Activated T-cell treated with anti-CD3 and anti-CD28 coated beads for 1 hour (primary cell): ENCODE measurements around the gene ADAD2.
"Not testable (repeated sequence)": the region's sequence is repeated elsewhere in the genome, so short reads cannot be mapped to it uniquely, and the experiment has no call there.

Source experiments
- DNase-seq: peaks from one replicate; pipeline ENCODE4 v3.0.0-alpha.2; 2020; ENCODE audit warnings: low read depth

Gene ADAD2

DNA sequence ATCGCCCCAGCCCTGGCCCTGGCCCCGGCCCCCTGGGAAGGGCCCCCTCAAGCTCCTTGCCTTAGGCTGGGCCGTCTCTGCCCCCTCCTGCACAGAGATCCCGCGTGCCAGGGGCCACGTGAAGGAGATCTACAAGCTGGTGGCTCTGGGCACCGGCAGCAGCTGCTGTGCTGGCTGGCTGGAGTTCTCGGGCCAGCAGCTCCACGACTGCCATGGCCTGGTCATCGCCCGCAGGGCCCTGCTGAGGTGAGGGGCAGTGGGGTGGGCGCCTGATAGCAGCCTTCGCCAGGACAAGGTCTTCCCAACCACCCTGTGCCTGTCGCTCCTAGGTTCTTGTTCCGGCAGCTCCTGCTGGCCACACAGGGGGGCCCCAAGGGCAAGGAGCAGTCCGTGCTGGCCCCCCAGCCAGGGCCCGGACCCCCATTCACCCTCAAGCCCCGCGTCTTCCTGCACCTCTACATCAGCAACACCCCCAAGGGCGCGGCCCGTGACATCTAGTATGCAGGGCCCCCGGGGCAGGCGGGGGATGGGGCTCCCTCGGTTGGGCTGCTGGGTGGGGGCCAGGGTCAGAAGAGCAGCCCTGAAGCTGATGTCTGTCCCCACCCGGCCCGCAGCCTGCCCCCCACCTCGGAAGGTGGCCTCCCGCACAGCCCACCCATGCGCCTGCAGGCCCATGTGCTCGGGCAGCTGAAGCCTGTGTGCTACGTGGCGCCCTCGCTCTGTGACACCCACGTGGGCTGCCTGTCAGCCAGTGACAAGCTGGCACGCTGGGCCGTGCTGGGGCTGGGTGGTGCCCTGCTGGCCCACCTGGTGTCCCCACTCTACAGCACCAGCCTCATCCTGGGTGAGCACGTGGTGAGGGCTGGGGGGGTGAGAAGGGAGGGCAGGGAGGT is 4.5 kb downstream of the ADAD2 start:
- no peak for DNase-seq

DNA sequence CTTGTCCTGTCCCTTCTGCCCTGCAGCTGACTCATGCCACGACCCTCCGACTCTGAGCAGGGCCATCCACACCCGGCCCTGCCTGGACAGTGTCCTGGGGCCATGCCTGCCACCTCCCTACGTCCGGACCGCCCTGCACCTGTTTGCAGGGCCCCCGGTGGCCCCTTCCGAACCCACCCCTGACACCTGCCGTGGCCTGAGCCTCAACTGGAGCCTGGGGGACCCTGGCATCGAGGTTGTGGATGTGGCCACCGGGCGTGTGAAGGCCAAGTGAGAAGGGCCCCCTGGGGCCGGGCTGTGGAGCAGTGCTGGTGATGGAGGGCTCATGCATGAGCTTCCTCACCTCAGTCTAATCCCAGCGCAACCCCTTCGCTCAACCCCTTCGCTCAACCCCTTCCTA is 5.1 kb downstream of the ADAD2 start:
- DNase-seq, result no peak

DNA sequence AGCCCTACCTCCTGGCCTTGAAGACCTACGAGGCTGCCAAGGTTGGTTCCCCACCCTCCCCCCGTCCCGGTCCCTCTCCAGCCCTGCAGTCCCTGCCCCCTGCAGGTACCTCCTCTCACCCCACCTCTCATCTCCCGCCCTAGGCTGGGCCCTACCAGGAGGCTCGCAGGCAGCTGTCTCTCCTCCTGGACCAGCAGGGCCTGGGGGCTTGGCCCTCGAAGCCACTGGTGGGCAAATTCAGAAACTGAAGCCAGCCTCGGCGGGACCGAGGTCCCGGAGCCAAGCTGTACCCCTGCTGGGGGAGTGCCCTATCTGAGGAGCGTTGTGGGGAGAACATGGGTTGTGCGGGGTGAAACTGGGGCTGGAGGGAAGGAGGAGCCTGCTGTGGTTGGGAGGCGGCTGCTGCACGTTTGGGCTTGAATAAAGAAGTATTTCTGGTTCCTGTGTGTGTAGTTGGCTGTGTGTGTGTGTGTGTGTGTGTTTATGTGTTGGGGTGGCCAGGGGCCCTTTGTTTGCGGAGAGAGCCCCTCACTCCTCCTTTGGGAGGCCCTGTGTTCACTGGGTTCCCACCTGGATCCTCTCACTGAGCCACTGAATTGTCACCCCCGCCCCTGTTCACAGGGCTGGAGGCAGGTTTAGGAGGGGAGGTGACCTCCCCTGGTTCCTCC is 5.9 kb downstream of the ADAD2 start:
- no peak for DNase-seq

DNA sequence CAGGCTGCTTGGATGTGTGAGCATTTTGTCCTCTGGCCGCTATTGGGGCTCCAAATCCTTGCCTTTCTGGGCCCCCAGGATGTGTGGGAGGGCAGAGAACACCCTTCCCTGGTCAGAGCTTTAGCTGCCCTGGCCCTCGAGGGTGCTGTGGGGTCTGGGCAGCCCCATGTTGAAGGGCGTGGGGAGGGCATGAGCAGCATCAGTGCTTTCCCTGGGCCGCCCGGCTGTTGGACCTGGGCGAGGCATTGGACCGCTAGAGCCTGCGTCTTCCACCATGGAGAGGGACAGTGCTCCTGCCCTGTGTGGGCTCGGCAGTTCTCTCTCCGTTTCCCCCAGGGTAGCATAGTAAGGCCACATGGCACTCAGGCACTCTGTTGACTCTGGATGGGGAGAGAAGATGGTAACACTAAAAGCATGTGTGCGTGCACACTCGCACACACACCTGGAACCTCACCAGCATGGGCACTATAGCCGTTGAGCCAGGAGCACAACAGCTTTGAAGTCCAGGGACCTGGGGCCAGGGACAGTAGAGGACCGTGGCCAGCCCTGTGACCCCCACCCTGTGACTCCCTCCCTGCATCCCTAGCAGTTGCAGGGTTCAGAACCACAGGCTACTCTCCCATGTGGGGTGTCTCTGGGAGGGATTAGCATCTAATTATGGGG is 6.6 kb downstream of the ADAD2 start:
- DNase-seq, result no peak

DNA sequence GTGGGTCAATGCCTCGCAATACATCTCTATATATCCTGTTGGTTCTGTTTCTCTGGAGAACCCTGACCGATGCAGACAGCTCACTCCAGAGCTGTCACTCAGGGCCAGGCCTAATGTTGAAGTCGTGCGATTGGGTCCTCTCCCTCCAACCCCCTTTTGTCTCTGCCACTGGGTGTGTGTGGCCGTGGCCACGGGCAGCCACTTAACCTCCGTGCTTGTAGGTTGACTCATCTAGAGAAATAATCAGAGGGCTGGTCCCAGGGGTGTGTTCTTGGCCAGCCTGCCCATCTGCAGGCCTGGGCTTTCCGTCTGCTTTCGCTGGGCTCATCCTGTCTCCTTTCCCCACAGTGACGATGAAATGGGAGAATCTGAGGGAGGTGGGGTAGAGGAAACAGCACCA is 7.4 kb downstream of the ADAD2 start:
- no peak for DNase-seq

DNA sequence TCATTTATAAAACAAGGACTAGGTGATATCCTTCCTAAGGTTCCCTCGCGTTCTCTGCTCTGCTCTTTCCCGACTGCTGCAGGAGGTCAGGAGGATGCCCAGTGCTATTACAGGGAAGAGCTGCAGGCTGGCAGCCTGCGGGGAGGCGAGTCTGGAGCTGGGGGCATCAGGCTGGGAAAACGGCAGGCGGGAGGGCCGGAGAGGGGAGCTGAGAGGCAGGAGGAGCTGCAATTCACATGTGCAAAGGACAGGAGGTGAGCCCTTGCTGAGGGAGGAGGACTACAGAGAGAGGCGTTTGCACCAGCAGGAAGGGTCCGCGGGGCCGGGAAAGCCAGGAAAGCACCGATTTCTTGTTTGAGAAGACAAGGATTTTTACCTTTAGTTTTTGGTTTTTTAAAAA is 8.1 kb downstream of the ADAD2 start:
- no peak for DNase-seq

DNA sequence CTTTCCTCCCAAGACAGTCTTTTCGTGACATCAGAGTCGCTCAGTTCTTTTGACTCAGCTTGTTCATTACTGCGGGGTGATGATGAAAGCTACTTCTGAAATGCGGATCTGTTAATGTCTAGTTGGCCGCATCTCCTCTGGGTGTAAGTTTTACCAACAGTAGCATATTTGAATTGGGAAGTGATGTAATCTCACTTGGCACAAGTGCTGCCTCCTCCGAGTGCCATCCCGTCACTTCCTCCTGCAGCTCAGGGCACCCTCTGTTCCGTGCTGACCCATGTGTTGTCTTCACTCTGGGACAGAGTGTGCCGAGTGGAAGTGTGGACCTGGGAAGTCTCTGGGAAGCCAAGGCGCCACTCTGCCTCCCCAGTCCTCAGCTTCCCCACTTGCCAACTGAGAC is 8.9 kb downstream of the ADAD2 start:
- DNase-seq, result no peak

DNA sequence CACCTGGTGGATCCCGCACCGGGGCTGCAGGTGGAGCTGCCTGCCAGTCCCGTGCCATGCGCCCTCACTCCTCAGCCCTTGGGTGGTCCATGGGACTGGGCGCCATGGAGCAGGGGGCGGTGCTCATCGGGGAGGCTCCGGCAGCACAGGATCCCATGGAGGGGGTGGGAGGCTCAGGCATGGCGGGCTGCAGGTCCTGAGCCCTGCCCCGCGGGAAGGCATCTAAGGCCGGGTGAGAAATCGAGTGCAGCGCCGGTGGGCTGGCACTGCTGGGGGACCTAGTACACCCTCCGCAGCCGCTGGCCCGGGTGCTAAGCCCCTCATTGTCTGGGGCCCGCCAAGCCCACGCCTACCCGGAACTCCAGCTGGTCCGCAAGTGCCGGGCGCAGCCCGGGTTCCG is 13.6 kb downstream of the ADAD2 start:
- not testable (repeated sequence) for DNase-seq

DNA sequence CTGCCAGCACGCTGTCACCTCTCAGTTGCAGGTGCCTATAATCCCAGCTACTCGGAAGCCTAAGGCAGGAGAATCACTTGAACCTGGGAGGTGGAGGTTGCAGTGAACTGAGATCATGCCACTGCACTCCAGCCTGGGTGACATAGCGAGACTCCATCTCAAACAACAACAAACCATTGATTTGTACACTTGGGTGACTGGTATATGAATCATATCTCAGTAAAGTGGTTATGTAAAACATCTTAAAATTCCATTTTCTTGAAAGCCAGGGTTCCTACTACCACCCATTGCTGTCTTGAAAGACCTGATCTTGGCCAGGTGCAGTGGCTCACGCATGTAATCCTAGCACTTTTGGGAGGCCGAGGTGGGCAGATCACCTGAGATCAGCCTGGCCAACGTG is 14.2 kb downstream of the ADAD2 start:
- DNase-seq, result not testable (repeated sequence)

DNA sequence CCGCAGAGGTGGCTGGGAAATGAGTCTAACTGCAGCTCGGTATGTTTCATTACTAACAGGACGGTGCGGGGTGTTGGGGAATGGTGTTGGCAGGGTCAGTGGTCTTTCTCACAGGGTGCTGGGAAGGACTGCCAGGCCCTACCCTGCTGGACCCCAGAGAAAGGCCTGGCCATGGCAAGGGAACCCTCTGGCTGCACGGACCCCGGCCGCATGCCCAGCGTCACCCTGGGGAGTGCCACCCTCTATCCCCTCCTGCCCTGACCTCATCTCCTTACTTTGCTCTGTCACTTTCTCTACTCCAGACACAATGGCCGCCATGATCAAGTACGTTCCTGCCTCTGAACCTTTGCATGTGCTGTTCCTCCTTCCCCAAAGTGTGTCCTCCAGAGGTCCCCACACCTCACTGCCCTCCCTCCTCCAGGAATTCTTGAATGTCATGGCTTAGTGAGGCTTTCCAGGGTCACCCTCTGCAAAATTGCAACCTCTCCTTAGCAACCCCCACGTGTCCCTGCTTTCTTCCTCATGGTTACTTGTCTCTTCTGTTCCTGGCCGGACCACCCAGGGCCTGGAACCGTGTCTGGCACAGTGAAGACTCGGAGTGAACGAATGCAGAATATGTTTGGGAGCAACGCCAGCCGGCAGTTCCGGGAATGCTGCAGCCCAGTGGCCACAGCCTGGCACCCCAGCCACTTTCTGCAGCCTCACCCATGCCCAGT is 15.2 kb downstream of the ADAD2 start:
- no peak for DNase-seq

DNA sequence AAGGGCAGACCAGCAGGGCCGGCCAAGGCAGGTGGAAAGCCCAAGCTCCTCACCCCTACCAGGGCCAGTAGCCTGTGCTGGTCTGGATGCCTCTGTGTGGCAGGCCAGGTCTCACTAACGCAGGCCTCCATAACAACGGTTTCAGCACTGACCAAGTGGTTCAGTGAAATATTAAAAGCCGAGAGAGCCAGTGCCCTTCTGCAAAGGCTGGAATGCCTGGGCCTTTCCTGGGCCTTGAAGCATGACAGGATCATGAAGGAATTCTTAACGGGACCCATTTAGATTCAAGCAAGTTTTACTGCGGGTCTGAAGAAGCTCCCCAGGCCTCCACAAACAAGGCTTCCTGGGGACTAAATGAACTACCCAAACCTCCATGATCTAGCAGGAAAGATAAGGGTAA is 16.3 kb downstream of the ADAD2 start:
- no peak for DNase-seq

DNA sequence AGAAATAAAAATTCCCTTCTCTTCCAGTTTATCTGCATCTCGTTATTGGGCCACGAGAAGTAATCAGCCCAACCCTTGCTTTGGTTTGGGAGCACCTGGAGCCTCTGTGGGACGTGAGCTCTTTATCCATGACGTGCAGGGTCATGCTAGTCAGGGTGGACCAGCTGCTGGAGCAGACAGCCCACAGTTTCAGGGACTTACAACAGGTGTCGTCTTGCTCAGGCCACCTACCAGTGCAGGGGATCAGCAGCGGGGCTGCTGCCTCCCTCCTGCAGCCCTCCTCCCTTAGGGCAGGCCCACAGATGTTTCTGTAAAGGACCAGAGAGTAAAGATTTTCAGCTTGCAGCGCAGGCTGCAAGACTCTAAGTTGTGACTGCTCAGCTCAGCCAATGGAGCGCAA is 16.9 kb downstream of the ADAD2 start:
- no peak for DNase-seq

DNA sequence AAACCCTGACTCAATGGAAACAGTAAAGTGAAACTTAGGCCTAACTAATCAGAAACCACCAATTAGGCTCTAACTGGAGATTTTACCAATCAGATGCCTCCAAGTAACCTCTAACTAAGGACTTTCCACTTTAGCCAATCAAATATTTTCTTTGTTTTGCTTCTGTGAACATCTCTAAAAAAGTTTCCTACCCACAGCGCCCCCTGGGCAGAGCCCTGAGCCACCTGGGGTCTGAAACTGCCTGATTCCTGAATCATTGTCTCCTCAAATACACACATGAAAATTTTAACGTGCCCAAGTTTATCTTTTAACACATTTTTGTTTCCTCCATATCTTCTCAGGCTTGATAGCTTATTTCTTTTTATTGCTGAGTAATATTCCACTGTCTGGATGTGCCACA is 19.0 kb downstream of the ADAD2 start:
- DNase-seq, result no peak

DNA sequence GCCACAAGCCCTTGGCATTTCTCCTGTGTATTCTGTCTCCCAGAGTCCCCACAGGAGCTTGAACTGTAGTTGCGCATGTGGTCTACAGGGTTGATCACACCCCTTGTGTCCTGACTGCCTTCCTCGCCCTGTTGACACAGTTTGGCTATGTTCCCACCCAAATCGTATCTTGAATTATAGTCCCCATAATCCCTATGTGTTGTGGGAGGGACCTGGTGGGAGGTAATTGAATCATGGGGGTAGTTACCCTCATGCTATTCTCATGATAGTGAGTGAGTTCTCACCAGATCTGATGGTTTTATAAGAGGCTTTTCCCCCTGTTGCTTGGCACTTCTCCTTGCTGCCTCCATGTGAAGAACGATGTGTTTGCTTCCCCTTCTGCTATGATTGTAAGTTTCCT is 21.2 kb downstream of the ADAD2 start:
- no peak for DNase-seq

DNA sequence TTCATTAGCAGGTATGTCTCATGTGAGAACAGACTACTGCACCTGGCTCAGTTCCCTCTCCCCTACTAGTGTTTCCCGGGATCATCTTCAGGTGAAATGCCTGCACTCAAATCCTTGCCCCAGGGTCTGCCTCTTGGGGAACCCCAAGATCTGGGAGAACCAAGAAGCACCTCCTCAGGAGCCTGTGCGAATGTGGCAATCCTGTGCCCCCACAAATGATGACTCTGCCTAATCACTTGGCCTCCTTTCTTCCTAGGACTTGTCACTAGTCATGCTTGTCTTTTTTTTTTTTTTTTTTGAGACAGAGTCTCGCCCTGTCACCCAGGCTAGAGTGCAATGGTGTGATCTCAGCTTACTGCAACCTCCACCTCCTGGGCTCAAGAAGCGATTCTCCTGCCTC is 21.7 kb downstream of the ADAD2 start:
- DNase-seq, result no peak

DNA sequence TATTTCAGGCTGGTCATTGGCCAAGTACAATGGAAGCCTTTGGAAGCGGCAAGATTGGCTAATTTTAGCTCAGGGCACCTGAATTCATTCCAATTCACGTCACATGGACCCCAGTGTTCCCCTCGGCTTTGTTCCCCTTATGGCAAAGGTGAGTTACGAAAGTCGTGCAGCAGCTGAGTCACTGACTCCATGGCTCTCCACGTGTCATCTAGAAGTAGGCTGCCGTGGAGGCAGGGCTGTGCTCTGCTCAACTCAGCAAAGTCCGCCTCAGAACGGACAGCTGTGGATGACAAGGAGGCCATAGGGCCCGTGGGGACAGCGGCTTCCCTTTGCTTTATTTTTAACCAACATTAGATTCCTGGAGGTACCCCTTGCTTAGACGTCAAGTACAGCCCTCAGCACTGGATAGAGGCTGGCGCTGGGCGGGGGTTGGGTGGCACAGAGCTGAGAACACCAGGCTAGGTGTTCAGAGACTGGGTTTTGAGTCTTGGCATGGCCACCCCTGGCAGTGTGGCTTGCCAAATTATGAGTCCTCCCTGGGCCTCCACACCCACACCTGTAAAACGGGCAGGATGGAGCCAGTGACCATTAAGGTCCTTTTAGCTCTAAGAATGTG is 23.6 kb downstream of the ADAD2 start:
- no peak for DNase-seq

DNA sequence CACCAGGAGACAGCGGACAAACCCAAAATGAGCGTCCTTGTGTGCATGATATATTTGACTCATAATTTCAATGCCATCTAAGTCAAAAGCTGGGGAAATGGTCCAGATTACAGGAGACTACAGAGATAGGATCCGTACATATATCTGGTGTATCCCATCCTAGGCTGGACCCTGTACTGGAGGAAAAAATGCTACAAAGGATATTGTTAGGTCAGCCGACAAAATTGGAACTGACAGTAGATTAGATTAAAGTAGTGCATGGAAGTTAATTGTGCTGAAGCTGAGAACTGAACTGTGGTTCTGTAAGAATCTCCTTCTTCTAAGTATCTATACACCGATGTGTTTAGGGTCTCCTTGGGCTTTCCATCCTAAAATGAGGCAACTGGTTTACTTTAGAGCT is 24.6 kb downstream of the ADAD2 start:
- no peak for DNase-seq

DNA sequence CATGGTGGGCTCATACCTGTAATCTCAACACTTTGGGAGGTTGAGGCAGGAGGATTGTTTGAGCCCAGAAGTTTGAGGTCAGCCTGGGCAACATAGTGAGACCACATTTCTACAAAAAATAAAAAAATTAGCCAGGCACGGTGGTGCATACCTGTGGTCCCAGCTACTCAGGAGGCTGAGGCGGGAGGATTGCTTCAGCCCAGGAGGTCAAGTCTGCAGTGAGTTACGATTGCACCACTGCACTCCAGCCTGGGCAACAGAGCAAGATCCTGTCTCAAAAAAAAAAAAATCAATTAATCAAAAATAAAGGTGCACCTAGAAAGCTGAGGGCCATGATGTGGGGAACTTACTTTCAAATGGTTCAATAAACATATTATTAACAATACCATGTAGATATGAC is 25.2 kb downstream of the ADAD2 start:
- not testable (repeated sequence) for DNase-seq

DNA sequence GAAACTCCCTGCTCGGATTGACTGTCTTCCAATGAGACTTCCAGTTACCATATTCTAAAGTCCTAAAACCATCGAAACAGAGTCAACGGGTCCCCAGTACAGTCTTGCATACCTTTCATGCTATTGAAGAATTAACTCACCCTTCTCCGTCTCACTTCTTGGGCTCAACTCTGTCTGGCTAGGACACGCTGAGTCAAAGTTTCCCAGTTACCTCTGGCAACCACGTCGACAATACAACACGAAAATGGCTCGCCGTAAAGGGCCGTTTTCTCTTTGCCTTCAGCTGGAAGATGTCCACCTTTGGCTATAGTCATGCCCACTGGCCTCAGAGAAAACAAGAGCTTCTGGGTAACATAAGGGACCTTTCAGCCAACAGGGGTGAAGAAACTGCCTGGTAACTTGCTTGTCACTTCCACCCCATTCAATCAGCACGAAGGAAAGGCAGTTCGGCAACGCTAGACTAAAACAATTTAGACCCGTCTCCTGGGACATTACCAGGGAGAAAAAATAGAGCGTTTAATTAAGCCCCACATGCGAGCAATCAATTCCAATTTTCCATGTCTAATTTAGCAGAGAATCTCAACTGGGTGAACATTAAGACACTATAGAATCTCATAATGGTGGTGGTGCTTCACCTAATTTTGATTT is 27.3 kb downstream of the ADAD2 start:
- no peak for DNase-seq

DNA sequence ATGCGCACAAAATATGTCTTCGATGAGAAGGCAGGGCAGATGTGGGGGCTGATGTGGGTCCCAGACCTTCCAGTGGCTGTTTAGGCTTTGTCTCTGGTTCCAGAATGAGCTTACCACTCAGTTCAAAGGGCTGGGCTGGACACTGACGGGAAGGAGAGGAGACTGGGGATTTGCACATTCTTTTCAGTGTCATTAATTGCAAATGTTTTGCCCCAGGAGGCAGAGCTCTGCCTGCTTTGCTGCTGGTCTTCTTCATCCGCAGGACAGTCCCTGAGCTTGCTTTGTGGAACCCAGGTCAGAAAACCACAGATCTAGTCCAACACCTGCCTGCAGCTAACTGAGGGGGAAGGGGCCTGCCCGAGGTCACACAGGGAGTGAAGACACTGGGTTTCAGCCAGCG is 28.0 kb downstream of the ADAD2 start:
- no peak for DNase-seq

DNA sequence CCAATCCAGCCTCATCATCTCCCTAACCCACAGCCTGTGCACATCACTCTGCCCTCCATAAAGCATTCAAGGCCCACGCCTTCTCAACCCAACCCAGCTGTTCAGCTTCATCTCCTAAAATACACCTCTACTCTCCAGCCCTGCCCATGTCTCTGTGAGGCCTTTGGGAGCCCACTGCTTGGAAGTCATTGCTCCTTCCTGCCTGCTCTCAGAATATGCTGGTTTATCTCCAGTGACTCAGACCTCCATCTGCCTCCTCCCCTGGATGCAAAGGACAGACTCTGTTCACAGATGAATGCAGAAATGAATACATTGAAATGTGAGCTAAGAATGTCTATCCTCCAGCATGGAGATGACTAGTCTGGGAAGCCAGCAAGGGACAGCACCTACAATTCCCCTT is 29.9 kb downstream of the ADAD2 start:
- no peak for DNase-seq

DNA sequence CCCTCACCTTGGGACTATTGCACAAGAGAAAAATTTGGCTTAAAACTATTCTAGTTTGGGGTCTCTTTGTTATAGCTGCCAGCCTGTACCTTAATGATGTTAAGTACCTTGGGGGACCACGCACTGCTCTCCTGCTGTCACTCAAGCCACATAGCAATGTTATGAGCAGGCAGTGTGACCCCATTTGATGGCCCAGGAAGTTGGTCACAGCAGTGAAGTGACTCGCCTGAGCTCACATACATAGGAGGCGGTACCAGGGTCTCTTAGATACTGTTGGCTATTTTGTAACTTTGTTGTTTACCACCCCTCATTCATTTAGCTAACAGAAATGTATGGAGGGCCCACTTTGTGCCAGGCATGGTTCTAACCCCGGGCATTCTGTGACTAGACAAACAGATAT is 32.5 kb downstream of the ADAD2 start:
- no peak for DNase-seq
